C4-2B (cell line): ENCODE measurements around the gene CLDN24.

ENCODE experiments used
- ZFX ChIP-seq: fragments of 450-650 bp; IDR thresholded peaks from 2 replicates; pipeline ENCODE4 v1.6.1; 2017
- TF ChIP-seq, protein P1 (sequence below): fragments of 450-650 bp; conservative IDR thresholded peaks from 2 replicates; pipeline ENCODE4 v1.5.1; 2017; ENCODE audit warnings: mild to moderate bottlenecking

DNA sequence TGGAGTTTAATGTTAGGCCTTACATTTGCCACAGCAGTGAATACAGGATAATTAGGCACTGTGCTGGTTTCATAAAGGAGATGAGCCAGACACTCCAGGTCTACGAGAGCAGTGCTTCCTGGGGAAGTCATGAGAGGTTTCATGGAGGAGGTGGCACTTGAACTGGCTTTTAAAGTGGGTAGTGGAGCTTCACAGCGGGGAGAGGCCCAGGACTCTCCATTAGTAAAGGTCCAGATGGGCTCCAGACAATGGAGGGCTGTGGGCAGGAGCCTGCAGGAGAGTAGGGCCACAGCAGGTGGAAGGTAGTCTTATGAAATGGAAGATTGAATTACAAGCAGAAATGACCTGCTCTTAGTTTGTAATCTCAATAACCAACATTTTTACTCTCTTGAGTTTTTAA lies 31.2 kb downstream of the CLDN24 start:
- TF ChIP-seq, protein P1, sequence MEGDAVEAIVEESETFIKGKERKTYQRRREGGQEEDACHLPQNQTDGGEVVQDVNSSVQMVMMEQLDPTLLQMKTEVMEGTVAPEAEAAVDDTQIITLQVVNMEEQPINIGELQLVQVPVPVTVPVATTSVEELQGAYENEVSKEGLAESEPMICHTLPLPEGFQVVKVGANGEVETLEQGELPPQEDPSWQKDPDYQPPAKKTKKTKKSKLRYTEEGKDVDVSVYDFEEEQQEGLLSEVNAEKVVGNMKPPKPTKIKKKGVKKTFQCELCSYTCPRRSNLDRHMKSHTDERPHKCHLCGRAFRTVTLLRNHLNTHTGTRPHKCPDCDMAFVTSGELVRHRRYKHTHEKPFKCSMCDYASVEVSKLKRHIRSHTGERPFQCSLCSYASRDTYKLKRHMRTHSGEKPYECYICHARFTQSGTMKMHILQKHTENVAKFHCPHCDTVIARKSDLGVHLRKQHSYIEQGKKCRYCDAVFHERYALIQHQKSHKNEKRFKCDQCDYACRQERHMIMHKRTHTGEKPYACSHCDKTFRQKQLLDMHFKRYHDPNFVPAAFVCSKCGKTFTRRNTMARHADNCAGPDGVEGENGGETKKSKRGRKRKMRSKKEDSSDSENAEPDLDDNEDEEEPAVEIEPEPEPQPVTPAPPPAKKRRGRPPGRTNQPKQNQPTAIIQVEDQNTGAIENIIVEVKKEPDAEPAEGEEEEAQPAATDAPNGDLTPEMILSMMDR, result no peak
- TF ChIP-seq ZFX, result no peak
